HepG2 (cell line): ENCODE measurements around the gene PPIA. TPM values are rescaled to one million over a fixed set of nuclear protein-coding genes. Genes with fewer than 3 reads are reported as not detected.

Experiments
- ATF2 ChIP-seq: sonication (generic); formaldehyde crosslinking; IDR thresholded peaks from 2 replicates; pipeline ENCODE4 v1.4.0; 2020; ENCODE audit warnings: missing genetic modification reagents
- ATF5 ChIP-seq: sonication (generic); formaldehyde crosslinking; IDR thresholded peaks from 2 replicates; pipeline ENCODE4 v1.4.0; 2020; ENCODE audit warnings: mild to moderate bottlenecking, low read depth, missing genetic modification reagents
- EHMT2 ChIP-seq: fragments of 200-600 bp; sonication (generic); IDR thresholded peaks from 2 replicates; pipeline ENCODE4 v1.7.0; 2017; ENCODE audit warnings: antibody characterized with exemption, low read depth, low read length, borderline replicate concordance
- FOXA1 ChIP-seq, 2 experiments: fragments of 450-650 bp in 1 of 2; sonication (generic) in 1 of 2; formaldehyde crosslinking in 1 of 2; IDR thresholded peaks; 2 replicates each; pipeline versions ENCODE4 v1.4.0 to v1.6.1; 2016 to 2020; ENCODE audit warnings: missing genetic modification reagents in 1 of 2
- FOXC1 ChIP-seq: sonication (generic); formaldehyde crosslinking; IDR thresholded peaks from 2 replicates; pipeline ENCODE4 v1.8.0; 2022; ENCODE audit warnings: mild to moderate bottlenecking, missing genetic modification reagents, borderline replicate concordance
- GFI1 ChIP-seq: sonication (generic); formaldehyde crosslinking; IDR thresholded peaks from 2 replicates; pipeline ENCODE4 v1.5.0; 2020; ENCODE audit warnings: missing genetic modification reagents, mild to moderate bottlenecking, borderline replicate concordance
- GTF3A ChIP-seq: sonication (generic); formaldehyde crosslinking; conservative IDR thresholded peaks from 2 replicates; pipeline ENCODE4 v1.4.0; 2020; ENCODE audit warnings: mild to moderate bottlenecking, missing genetic modification reagents
- LCORL ChIP-seq, 2 experiments: fragments of 450-650 bp in 1 of 2; sonication (generic) in 1 of 2; formaldehyde crosslinking in 1 of 2; IDR thresholded peaks; 2 replicates each; pipeline versions ENCODE4 v1.5.0 to v1.6.1; 2017 to 2020; ENCODE audit warnings: antibody characterized with exemption in 1 of 2, missing genetic modification reagents in 1 of 2
- NFIB ChIP-seq: sonication (generic); formaldehyde crosslinking; IDR thresholded peaks from 2 replicates; pipeline ENCODE4 v1.9.0; 2021; ENCODE audit warnings: missing genetic modification reagents, mild to moderate bottlenecking, borderline replicate concordance
- NR2C2 ChIP-seq: sonication (generic); formaldehyde crosslinking; IDR thresholded peaks from 2 replicates; pipeline ENCODE4 v1.4.0; 2020; ENCODE audit warnings: missing genetic modification reagents, mild to moderate bottlenecking, moderate library complexity, borderline replicate concordance
- PCBP1 ChIP-seq: fragments of 200-400 bp; formaldehyde crosslinking; IDR thresholded peaks from 2 replicates; pipeline ENCODE4 v1.6.1; 2017; ENCODE audit warnings: mild to moderate bottlenecking, low read depth, low read length, borderline replicate concordance
- POGZ ChIP-seq: sonication (generic); formaldehyde crosslinking; IDR thresholded peaks from 2 replicates; pipeline ENCODE4 v1.4.0; 2020; ENCODE audit warnings: mild to moderate bottlenecking, missing genetic modification reagents
- RAD21 ChIP-seq: fragments of 450-650 bp; formaldehyde crosslinking; IDR thresholded peaks from 2 replicates; pipeline ENCODE4 v1.5.0; 2020; ENCODE audit warnings: mild to moderate bottlenecking
- RBM22 ChIP-seq: fragments of 200-400 bp; formaldehyde crosslinking; optimal IDR thresholded peaks from 2 replicates; pipeline ENCODE3; 2017; ENCODE audit warnings: mild to moderate bottlenecking, low read length, moderate library complexity
- SKI ChIP-seq: fragments of 450-650 bp; IDR thresholded peaks from one replicate; pipeline ENCODE4 v1.6.1; 2018; ENCODE audit warnings: mild to moderate bottlenecking; ENCODE audit not compliant: partially characterized antibody
- SMAD1 ChIP-seq: sonication (generic); formaldehyde crosslinking; IDR thresholded peaks from 2 replicates; pipeline ENCODE4 v1.4.0; 2020; ENCODE audit warnings: missing genetic modification reagents, low read depth, mild to moderate bottlenecking, borderline replicate concordance
- SOX6 ChIP-seq, 2 experiments: fragments of 450-650 bp in 1 of 2; sonication (generic) in 1 of 2; formaldehyde crosslinking in 1 of 2; IDR thresholded peaks; 2 replicates each; pipeline versions ENCODE4 v1.4.0 to v1.6.1; 2017 to 2020; ENCODE audit warnings: antibody characterized with exemption in 1 of 2, mild to moderate bottlenecking in 1 of 2, missing genetic modification reagents in 1 of 2
- STAG1 ChIP-seq: sonication (generic); formaldehyde crosslinking; IDR thresholded peaks from 2 replicates; pipeline ENCODE4 v1.4.0; 2020; ENCODE audit warnings: missing genetic modification reagents
- TERF1 ChIP-seq: sonication (generic); formaldehyde crosslinking; IDR thresholded peaks from 2 replicates; pipeline ENCODE4 v1.8.0; 2022; ENCODE audit warnings: mild to moderate bottlenecking, missing genetic modification reagents, moderate library complexity
- ZBTB42 ChIP-seq: sonication (generic); formaldehyde crosslinking; IDR thresholded peaks from 2 replicates; pipeline ENCODE4 v1.5.0; 2020; ENCODE audit warnings: mild to moderate bottlenecking, missing genetic modification reagents
- ZFP82 ChIP-seq: sonication (generic); formaldehyde crosslinking; IDR thresholded peaks from 2 replicates; pipeline ENCODE4 v1.5.1; 2020; ENCODE audit warnings: mild to moderate bottlenecking, missing genetic modification reagents, borderline replicate concordance
- ZNF138 ChIP-seq: sonication (generic); formaldehyde crosslinking; IDR thresholded peaks from 2 replicates; pipeline ENCODE4 v1.5.0; 2020; ENCODE audit warnings: mild to moderate bottlenecking, low read depth, missing genetic modification reagents
- ZNF350 ChIP-seq: sonication (generic); formaldehyde crosslinking; IDR thresholded peaks from 2 replicates; pipeline ENCODE4 v1.4.0; 2020; ENCODE audit warnings: mild to moderate bottlenecking, low read depth, missing genetic modification reagents, borderline replicate concordance
- ZNF431 ChIP-seq: sonication (generic); formaldehyde crosslinking; IDR thresholded peaks from 2 replicates; pipeline ENCODE4 v1.9.0; 2022; ENCODE audit warnings: missing genetic modification reagents, low read depth, mild to moderate bottlenecking, borderline replicate concordance
- ZNF772 ChIP-seq: sonication (generic); formaldehyde crosslinking; IDR thresholded peaks from 2 replicates; pipeline ENCODE4 v1.5.0; 2020; ENCODE audit warnings: mild to moderate bottlenecking, missing genetic modification reagents
- ZNF781 ChIP-seq: sonication (generic); formaldehyde crosslinking; IDR thresholded peaks from 2 replicates; pipeline ENCODE4 v1.5.1; 2020; ENCODE audit warnings: borderline replicate concordance, mild to moderate bottlenecking, missing genetic modification reagents; ENCODE audit errors: not compliant biosample characterization
- polyA plus RNA-seq, 8 experiments: library from polyadenylated mRNA; depleted of rRNA in 3 of 8; stranded (reverse) in 7 of 8; unstranded in 1 of 8; fragments of >200 nt; fragmentation: Illumina TruSeq in 4 of 8; extraction: Trizol in 4 of 8; gene quantifications; 2 replicates each; pipeline versions ENCODE4 v1.2.1 to v1.2.3, GENCODE V29; 2011 to 2016; ENCODE audit warnings: low read depth in 4 of 8, missing spikeins in 1 of 8, mixed read lengths in 1 of 8; ENCODE audit not compliant: insufficient read depth in 1 of 8
- total RNA-seq, 5 experiments: library from RNA; depleted of rRNA; stranded (reverse); fragments of >200 nt; fragmentation: Illumina TruSeq; extraction: Trizol; gene quantifications; 2 replicates each; pipeline ENCODE4 v1.2.3, GENCODE V29; 2016; ENCODE audit warnings: low read depth in 1 of 5

Gene PPIA
- total and polyA plus RNA-seq, 2 of the 13 experiments (the other 11 are each of a cell fraction or from before 2014, with no cell fraction given), result 2,268 to 3,010 TPM

DNA sequence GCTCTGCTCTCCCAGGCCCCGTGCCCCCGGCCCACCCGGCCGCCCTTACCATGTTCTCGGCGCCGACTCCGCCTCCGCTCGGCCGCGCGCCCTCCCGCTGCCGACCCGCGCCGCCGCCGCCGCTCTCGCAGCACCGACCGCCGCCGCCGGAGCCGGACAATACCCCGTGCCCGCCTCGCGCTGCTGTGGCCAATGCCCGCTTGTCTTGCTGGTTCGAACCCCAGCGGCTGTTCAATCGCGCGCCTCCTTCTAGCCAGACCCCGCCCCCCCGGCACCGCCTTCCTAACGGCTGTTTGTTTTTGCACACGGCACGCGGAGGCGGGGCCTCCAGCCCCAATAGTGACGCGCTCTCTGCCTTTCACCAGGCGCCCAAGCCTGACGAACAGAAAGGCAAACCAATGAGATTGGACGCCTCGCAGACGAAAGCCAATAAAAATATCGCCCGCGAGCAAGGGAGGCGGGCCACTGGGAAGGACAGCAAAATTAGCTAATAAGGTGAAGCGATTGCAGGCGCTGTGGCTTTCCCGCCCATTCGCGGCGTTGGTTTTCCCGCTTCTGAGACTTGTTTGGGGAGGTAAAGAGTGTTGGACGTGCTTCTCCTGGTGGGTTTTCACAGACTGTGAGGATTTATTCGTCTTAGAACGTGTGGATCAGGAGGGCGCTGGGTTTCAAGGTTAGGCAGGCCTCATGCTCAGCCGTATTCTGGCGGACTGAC is 51.6 kb downstream of the PPIA start, which contains the start of gene H2AZ2 (continued):
- TF ChIP-seq ATF2 (peak; percentile 58), SMAD1 (CRISPR knock-in tag) (no peak), RBM22 (no peak), POGZ (peak; percentile 91), SOX6 (IDR thresholded peaks at IDR 0.05) (no peak), SOX6 (CRISPR knock-in tag; IDR thresholded peaks at IDR 0.05) (peak; percentile 59), FOXC1 (CRISPR knock-in tag) (0 out of 2 replicates have a peak, but pooled peaks have one; percentile 45), ZNF772 (0 out of 2 replicates have a peak, but pooled peaks have one; percentile 31), EHMT2 (no peak), STAG1 (CRISPR knock-in tag) (0 out of 2 replicates have a peak, but pooled peaks have one; percentile 18), NFIB (no peak), NR2C2 (peak; percentile 56), GTF3A (no peak), SKI (peak; percentile 91), PCBP1 (0 out of 2 replicates have a peak, but pooled peaks have one; percentile 68), TERF1 (CRISPR knock-in tag) (no peak), ZNF431 (CRISPR knock-in tag) (0 out of 2 replicates have a peak, but pooled peaks have one; percentile 23), ATF5 (0 out of 2 replicates have a peak, but pooled peaks have one; percentile 71), ZBTB42 (CRISPR knock-in tag) (no peak), LCORL (IDR thresholded peaks at IDR 0.05) (no peak), LCORL (CRISPR knock-in tag; IDR thresholded peaks at IDR 0.05) (no peak), RAD21 (CRISPR knock-in tag) (no peak), ZNF350 (CRISPR knock-in tag) (peak; percentile 62; the same call in 1 of the 2 replicates), ZFP82 (CRISPR knock-in tag) (peak; percentile 44; the same call in 1 of the 2 replicates), FOXA1 (IDR thresholded peaks at IDR 0.05) (no peak), FOXA1 (CRISPR knock-in tag; IDR thresholded peaks at IDR 0.05) (peak; percentile 45), GFI1 (CRISPR knock-in tag) (peak; percentile 13; the same call in 1 of the 2 replicates), ZNF781 (CRISPR knock-in tag) (peak; percentile 81), ZNF138 (CRISPR knock-in tag) (no peak)
